Measurements from ENCODE around the gene UBTD1.

DNA sequence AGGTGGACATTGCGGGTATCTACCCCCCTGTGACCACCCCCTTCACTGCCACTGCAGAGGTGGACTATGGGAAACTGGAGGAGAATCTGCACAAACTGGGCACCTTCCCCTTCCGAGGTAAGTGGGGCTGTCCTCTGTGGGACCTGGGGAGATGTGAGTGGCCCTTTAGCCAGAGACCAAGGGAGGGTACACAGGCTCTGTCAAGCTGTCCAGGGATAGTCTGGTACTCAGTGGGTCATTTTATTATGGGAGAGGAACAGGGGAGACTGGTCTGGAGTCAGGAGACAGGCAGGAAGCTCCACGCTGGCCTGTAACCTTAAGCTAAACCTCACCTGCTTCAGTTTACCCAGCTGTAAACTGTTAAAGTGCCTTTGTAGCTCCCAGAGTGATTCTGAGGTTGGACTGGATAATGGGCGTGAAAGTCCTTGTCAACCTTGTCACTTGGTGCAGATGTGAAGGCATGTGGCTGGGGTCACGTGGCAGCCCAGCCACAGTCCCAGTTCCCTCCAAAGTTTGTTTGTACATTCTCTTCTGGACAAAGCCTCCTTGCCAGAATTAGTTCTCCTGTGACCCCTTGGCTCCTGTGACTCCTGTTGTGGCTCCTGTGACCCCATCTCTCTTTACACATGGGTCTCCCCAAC lies 86.2 kb downstream of the UBTD1 start:
- TF ChIP-seq, protein P1, sequence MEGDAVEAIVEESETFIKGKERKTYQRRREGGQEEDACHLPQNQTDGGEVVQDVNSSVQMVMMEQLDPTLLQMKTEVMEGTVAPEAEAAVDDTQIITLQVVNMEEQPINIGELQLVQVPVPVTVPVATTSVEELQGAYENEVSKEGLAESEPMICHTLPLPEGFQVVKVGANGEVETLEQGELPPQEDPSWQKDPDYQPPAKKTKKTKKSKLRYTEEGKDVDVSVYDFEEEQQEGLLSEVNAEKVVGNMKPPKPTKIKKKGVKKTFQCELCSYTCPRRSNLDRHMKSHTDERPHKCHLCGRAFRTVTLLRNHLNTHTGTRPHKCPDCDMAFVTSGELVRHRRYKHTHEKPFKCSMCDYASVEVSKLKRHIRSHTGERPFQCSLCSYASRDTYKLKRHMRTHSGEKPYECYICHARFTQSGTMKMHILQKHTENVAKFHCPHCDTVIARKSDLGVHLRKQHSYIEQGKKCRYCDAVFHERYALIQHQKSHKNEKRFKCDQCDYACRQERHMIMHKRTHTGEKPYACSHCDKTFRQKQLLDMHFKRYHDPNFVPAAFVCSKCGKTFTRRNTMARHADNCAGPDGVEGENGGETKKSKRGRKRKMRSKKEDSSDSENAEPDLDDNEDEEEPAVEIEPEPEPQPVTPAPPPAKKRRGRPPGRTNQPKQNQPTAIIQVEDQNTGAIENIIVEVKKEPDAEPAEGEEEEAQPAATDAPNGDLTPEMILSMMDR (IDR thresholded peaks at IDR 0.05; ENCODE audit: low read depth, low read length), result no peak
- TF ChIP-seq, protein P2, sequence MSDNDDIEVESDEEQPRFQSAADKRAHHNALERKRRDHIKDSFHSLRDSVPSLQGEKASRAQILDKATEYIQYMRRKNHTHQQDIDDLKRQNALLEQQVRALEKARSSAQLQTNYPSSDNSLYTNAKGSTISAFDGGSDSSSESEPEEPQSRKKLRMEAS (IDR thresholded peaks at IDR 0.05; ENCODE audit: low read depth, low read length), result no peak
